Fibroblast of villous mesenchyme (primary cell): Measurements from ENCODE around the gene CIART. TPM values are rescaled to one million over a fixed set of nuclear protein-coding genes. Genes with fewer than 3 reads are reported as not detected.

Experiments
- DNase-seq: peaks from one replicate; pipeline ENCODE4 v3.0.0-alpha.2; 2010; ENCODE audit warnings: low read depth
- H3K4me3 ChIP-seq: 2 replicates; pipeline ENCODE4 v1.5.1; 2011; ENCODE audit warnings: low read depth, mild to moderate bottlenecking, low read length
- CTCF ChIP-seq: IDR thresholded peaks from 2 replicates; pipeline ENCODE4 v1.5.1; 2012; ENCODE audit warnings: low read depth, mild to moderate bottlenecking, low read length; ENCODE audit not compliant: insufficient read depth
- total RNA-seq: library from RNA; depleted of rRNA; stranded (reverse); fragments of >200 nt; gene quantifications from 2 replicates; pipeline ENCODE4 v1.2.3, GENCODE V29; 2012

CIART gene
- total RNA-seq, 1 donor = 6.5 TPM

DNA sequence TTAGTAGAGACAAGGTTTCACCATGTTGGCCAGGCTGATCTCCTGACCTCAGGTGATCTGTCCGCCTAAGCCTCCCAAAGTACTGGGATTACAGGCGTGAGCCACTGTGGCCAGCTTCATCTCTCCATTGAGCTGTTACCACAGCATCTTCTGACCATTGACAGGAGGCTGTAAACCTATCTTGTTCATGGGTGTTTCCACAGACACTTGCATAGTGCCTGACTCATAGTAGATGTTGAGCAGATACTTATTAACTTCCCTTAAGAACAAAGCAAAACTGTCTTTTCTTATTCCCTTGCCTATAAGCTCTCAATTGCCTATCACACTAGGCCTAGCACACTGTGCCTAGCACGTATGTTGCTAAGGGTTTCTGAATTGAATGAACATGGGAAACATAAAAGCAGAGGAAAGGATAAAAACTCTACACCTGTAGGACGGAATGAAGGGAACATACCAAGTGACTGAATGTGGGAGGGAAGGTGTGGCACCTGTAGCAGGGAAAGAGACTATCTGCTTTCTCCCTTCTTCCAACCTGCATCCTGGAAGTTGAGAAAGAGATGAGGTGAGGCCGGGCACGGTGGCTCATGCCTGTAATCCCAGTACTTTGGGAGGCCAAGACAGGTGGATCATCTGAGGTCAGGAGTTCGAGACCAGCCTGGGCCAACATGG, 10.9 kb upstream of the CIART start:
- no peak for TF ChIP-seq CTCF
- H3K4me3 ChIP-seq = no peak overlapping the region
- DNase-seq = no peak

- DNase-seq = no peak
- no peak for TF ChIP-seq CTCF
- H3K4me3 ChIP-seq = no peak overlapping the region
These were observed 9.0 kb upstream of the CIART start for GRCh38 chr1:150273311-150273710.

GRCh38 chr1:150280138-150280707, 2.1 kb upstream of the CIART start:
- TF ChIP-seq CTCF = no peak
- no peak for DNase-seq
- no peak overlapping the region for H3K4me3 ChIP-seq

DNA sequence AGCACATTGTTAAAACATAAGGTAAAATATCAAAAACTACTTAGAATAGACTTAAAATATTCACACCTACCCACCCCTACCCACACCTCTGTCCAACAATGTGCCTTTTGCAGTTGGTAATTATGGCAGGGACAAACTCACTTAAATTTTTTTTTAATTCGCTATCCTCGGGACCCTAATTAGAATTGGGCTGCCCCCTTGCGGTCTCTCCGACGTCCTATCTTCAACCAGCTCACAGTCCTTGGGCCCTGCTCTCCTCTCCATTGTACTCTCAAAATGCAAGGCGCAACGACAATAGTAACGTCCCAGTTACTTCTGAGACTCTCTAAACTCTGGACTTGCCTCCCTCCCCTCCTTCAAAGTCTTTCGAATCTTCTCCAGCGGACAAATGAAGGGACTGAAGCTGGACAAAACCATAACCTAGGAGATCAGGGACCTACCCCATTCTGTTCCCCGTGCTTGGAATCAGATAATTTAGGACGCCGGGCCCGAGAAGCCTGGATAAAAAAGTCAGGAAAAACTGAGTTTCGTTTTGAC, 1.1 kb upstream of the CIART start:
- H3K4me3 ChIP-seq = peak overlapping the region; percentile 65
- DNase-seq = peak; percentile 77
- TF ChIP-seq CTCF = peak; percentile 73

- H3K4me3 ChIP-seq = peak overlapping the region; percentile 65
- no peak for DNase-seq
- no peak for TF ChIP-seq CTCF
These were observed 204 bp downstream of the CIART start for GRCh38 chr1:150282558-150282958.

GRCh38 chr1:150283260-150283659, 906 bp downstream of the CIART start:
- H3K4me3 ChIP-seq = no peak overlapping the region
- DNase-seq = no peak
- no peak for TF ChIP-seq CTCF
